Subcutaneous adipose tissue (tissue), 4 donors: Measurements from ENCODE around the gene MAP6D1. TPM values are rescaled to one million over a fixed set of nuclear protein-coding genes. Genes with fewer than 3 reads are reported as not detected.

Source experiments
- CTCF ChIP-seq: fragments of 450-650 bp; IDR thresholded peaks from one replicate; pipeline ENCODE4 v1.5.1; 2016; ENCODE audit warnings: low read depth, mild to moderate bottlenecking, control low read depth, antibody characterized with exemption, moderate library complexity
- total RNA-seq, 4 donors: library from RNA; depleted of rRNA; stranded (reverse); fragments of >200 nt; gene quantifications; one replicate each; pipeline ENCODE4 v1.1.0, GENCODE V29; 2016

The MAP6D1 gene
- total RNA-seq, 4 donors from 2014 or later: 0.38 to 2.0 (median 1.0) TPM; not detected in 1

- no peak for TF ChIP-seq CTCF
These were observed 1.4 kb downstream of the MAP6D1 start for GRCh38 chr3:183823963-183824362.

GRCh38 chr3:183822631-183823030 lies 2.7 kb downstream of the MAP6D1 start:
- TF ChIP-seq CTCF: no peak

- no peak for TF ChIP-seq CTCF
These were observed 5.5 kb downstream of the MAP6D1 start for GRCh38 chr3:183819831-183820230.

GRCh38 chr3:183818706-183819624 lies 6.4 kb downstream of the MAP6D1 start:
- no peak for TF ChIP-seq CTCF

- no peak for TF ChIP-seq CTCF
These were observed 7.2 kb downstream of the MAP6D1 start for GRCh38 chr3:183818041-183818620.

- no peak for TF ChIP-seq CTCF
These were observed 7.7 kb downstream of the MAP6D1 start for GRCh38 chr3:183817639-183818038.

- no peak for TF ChIP-seq CTCF
These were observed 8.5 kb downstream of the MAP6D1 start for GRCh38 chr3:183816681-183817510.
